ENCODE data around the gene MANBA.
"Not testable (repeated sequence)": the region's sequence is repeated elsewhere in the genome, so short reads cannot be mapped to it uniquely, and the experiment has no call there.

MANBA gene

GRCh38 chr4:102759831-102760644 is 730 bp downstream of the MANBA start:
- TF ChIP-seq CTCF (IDR thresholded peaks at IDR 0.05; ENCODE audit: low read depth, low read length, missing control alignments): no peak
- DNase-seq (ENCODE audit: low read depth): peak; percentile 18

GRCh38 chr4:102758241-102759160 is 2.3 kb downstream of the MANBA start:
- in situ Hi-C loops (cut with HindIII; ENCODE audit: low sequenced_read_pairs): no loop called here
- TF ChIP-seq CTCF (IDR thresholded peaks at IDR 0.05; ENCODE audit: low read depth, low read length, missing control alignments): no peak

More at GRCh38 chr4:102759831-102760644, 730 bp downstream of the MANBA start:
- in situ Hi-C loops (cut with HindIII; ENCODE audit: low sequenced_read_pairs): no loop called here
- H3K4me3 ChIP-seq (ENCODE audit: low read depth, low read length): peak overlapping the region; percentile 80

GRCh38 chr4:102757681-102758080 is 3.1 kb downstream of the MANBA start:
- in situ Hi-C loops (cut with HindIII; ENCODE audit: low sequenced_read_pairs): no loop called here

More at GRCh38 chr4:102758241-102759160, 2.3 kb downstream of the MANBA start:
- no peak overlapping the region for H3K4me3 ChIP-seq (ENCODE audit: low read depth, low read length)
- no peak for DNase-seq (ENCODE audit: low read depth)

GRCh38 chr4:102754044-102754443 is 6.7 kb downstream of the MANBA start:
- no peak for DNase-seq (ENCODE audit: low read depth)
- no peak overlapping the region for H3K4me3 ChIP-seq (ENCODE audit: low read depth, low read length)
- in situ Hi-C loops (cut with HindIII; ENCODE audit: low sequenced_read_pairs): no loop called here
- no peak for TF ChIP-seq CTCF (IDR thresholded peaks at IDR 0.05; ENCODE audit: low read depth, low read length, missing control alignments)

More at GRCh38 chr4:102757681-102758080, 3.1 kb downstream of the MANBA start:
- no peak for DNase-seq (ENCODE audit: low read depth)
- no peak for TF ChIP-seq CTCF (IDR thresholded peaks at IDR 0.05; ENCODE audit: low read depth, low read length, missing control alignments)
- H3K4me3 ChIP-seq (ENCODE audit: low read depth, low read length): no peak overlapping the region

GRCh38 chr4:102751941-102752340 is 8.8 kb downstream of the MANBA start:
- in situ Hi-C loops (cut with HindIII; ENCODE audit: low sequenced_read_pairs): no loop called here
- no peak for TF ChIP-seq CTCF (IDR thresholded peaks at IDR 0.05; ENCODE audit: low read depth, low read length, missing control alignments)
- H3K4me3 ChIP-seq (ENCODE audit: low read depth, low read length): no peak overlapping the region
- DNase-seq (ENCODE audit: low read depth): no peak

GRCh38 chr4:102743352-102743751 is 17.4 kb downstream of the MANBA start:
- in situ Hi-C loops (cut with HindIII; ENCODE audit: low sequenced_read_pairs); H3K4me3 ChIP-seq (ENCODE audit: low read depth, low read length); DNase-seq (ENCODE audit: low read depth): not testable (repeated sequence)

GRCh38 chr4:102738802-102739201 is 22.0 kb downstream of the MANBA start:
- in situ Hi-C loops (cut with HindIII; ENCODE audit: low sequenced_read_pairs); DNase-seq (ENCODE audit: low read depth); H3K4me3 ChIP-seq (ENCODE audit: low read depth, low read length): not testable (repeated sequence)
